ENCODE measurements around the gene TNC.

Gene TNC

GRCh38 chr9:115068031-115068430, 49.9 kb downstream of the TNC start:
- Histone ChIP-seq H3K27ac (no peak overlapping the region), H3K4me3 (no peak overlapping the region)

DNA sequence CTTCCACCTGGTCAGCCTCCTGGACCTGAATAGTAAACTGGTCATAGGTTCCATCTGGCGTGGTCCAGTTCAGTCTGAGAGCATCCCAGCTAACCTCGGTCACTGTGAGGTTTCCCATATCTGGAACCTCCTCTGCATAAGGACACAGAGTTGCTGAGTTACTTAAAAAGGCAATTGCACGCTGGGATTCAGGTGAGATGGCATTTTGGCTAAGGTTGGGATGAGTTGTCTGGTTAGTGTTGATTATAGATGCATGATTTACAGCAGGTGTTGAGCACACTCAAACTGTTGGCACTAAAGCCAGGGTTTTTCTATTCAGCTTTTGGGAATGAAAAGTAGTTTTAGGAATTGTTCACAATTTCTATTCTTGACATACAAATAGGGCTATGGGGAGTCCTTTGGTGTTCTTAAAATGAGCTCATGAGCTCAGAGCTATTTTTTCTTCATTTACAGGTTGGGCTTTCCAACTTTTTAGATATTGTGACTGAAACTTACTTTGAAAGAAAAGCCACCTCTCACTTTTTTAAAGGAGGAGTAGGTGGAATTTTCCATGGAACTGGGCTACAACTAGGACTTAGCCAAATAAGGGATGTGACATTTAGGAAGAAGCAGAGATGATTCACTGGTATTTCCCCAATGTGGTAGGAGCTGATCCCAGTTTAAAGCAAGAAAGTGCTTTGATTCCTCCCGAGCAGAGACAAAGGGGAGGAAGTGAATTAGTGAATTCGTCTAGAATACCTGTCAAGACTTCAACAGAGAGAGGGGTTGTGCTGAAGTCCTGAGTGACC, 54.7 kb downstream of the TNC start:
- Histone ChIP-seq H3K4me3 (no peak overlapping the region), H3K27ac (peak overlapping the region in 5 of 21 experiments; percentile 8 to 60 (median 45))

GRCh38 chr9:115058684-115059315, 59.2 kb downstream of the TNC start:
- H3K4me3 ChIP-seq = no peak overlapping the region
- peak overlapping the region in 1 of 21 experiments; percentile 20 for H3K27ac ChIP-seq

- Histone ChIP-seq H3K27ac (no peak overlapping the region), H3K4me3 (no peak overlapping the region)
Measured at GRCh38 chr9:115058175-115058574, 59.8 kb downstream of the TNC start.

- no peak overlapping the region for H3K27ac ChIP-seq
- H3K4me3 ChIP-seq = no peak overlapping the region
Measured at GRCh38 chr9:115057559-115057958, 60.4 kb downstream of the TNC start.

GRCh38 chr9:115050002-115050490, 67.9 kb downstream of the TNC start:
- Histone ChIP-seq H3K27ac (no peak overlapping the region), H3K4me3 (no peak overlapping the region)

GRCh38 chr9:115046824-115047223, 71.1 kb downstream of the TNC start:
- no peak overlapping the region for H3K27ac ChIP-seq
- H3K4me3 ChIP-seq = no peak overlapping the region

DNA sequence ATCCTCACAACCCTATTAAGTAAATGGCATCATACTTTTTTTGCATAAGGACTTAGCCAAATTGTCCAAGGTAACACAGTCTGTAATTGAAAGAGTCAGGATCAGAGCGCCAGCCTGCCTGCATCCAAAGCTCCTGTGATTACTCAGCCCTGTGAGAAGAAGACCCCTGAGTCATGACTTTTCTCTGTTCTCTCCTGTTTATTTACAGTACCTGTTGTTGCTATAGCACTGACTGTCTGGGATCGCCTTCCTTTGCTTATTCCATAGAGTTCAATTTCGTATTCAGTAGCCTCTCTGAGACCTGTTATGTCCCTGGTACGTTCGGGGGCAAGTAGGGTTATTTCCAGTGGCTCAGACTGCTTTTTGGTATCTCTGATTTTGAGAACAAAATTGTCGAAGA, 71.8 kb downstream of the TNC start:
- Histone ChIP-seq H3K27ac (no peak overlapping the region), H3K4me3 (no peak overlapping the region)

DNA sequence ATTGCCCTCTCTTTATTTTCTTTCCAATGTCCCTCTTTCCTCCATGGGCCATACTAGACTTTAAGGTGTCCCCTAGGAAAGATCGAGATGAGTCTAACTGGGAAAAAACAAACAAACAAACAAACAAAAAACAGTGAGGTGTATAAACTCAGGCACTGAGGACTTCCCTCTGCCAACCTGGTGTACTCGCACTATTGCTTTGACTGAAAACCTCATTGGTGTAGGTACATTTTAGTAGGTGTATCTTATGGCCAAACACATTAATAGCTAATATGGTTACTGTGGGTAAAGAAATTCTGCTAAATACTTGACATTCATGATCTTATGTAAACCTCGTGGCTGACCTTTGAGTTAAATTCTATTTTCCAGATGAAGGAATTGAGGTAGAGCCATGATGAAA, 74.3 kb downstream of the TNC start:
- Histone ChIP-seq H3K4me3 (no peak overlapping the region), H3K27ac (peak overlapping the region in 1 of 21 experiments; percentile 26)

DNA sequence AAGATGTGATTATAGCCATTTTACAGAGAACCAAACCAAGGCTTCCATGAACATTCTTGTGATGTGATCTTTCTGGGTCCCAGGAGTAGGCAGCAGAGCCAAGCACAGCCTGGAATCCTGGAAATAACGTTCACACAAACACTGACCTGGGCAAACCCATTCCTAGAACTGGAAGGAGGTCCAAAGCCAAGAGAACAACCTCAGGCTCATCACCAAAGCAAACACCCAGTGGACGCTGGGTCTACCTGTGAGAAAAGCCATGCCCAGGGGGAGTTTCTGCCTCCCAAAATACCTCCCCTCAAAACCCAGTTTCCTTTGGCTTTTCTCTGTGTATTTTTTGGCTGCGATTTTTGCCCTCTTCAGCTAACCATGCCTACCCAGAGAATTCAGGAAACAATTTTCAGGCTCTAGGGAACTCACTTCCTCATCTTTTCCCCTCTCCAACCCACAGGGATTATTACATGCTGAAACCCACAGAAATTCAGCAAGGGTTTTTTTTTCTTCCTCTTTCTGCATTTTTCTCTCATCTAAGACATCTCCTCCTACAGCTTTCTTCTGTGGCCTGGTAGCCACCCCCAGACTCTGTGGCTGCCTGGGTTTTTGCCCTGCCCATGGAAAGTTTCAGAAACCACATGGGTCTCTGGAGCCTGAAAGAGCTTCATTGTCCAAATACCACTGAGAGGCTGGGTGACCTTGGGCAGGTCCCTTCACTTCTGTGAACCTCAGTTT, 75.0 kb downstream of the TNC start:
- Histone ChIP-seq H3K27ac (peak overlapping the region in 4 of 21 experiments; percentile 12 to 29 (median 18)), H3K4me3 (no peak overlapping the region)

GRCh38 chr9:115039516-115040120, 78.3 kb downstream of the TNC start:
- H3K27ac ChIP-seq = no peak overlapping the region
- H3K4me3 ChIP-seq = no peak overlapping the region

- no peak overlapping the region for H3K27ac ChIP-seq
- no peak overlapping the region for H3K4me3 ChIP-seq
Measured at GRCh38 chr9:115038178-115038577, 79.8 kb downstream of the TNC start.

- Histone ChIP-seq H3K27ac (peak overlapping the region in 3 of 21 experiments; percentile 27 to 45 (median 33)), H3K4me3 (no peak overlapping the region)
Measured at GRCh38 chr9:115036691-115037090, 81.3 kb downstream of the TNC start.

DNA sequence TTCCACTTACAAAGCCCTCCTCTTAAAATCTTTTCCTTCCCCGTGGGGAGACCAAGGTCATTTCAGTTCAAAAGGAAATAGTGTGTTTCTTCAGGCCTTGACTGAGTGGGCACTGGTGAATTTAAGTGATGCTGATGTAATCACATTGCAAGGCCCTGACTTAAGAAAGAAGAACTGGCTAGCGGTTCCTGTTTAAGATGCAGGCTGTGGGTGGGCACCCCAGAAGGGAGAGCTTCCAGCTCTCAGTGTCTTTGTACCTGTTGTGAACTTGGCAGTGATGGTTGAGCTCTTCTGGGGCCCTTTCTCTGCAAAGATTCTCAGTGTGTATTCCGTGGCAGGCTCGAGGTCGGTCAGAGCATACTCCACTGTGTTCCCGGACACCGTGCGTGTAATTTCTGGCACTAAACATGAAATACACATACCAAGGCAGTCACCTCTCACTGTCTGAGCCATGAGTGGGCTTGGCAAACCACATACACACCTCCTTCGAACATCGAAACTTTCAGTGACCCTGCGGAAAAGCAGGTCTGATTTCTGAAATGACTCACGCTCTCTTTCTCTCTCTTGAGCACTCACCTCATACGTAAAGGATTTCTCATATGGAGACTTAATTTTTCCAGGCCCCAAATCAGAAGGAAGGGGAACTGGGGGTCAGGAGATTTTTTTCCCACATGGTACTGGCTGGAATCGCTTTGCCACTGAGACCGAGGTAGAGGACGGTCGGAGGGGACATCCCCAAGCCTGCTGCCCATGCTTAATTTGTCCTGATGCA, 81.9 kb downstream of the TNC start:
- Histone ChIP-seq H3K4me3 (no peak overlapping the region), H3K27ac (peak overlapping the region in 7 of 21 experiments; percentile 3 to 49 (median 27))

DNA sequence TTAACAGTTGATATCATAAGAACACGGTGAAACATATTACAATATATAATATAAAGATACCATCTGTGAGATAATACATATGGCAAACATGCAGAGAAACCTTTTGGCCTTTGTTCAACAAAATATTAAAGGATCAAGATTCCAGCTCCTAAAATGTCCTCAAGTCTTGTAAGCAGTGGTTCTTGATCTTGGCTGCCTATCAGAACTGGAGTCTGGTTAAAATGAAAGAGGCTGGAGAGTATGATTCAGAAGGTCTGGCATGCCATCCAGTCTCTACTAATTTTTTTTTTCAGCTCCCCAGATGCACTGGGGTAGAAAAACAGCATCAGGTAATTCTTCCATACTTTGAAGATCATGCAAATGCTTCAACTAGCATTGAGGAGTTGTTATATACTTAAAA, 83.2 kb downstream of the TNC start:
- peak overlapping the region in 2 of 21 experiments; percentile 43 to 45 for H3K27ac ChIP-seq
- no peak overlapping the region for H3K4me3 ChIP-seq

GRCh38 chr9:115033800-115034199, 84.2 kb downstream of the TNC start:
- Histone ChIP-seq H3K4me3 (no peak overlapping the region), H3K27ac (peak overlapping the region in 2 of 21 experiments; percentile 6 to 34)

- H3K27ac ChIP-seq = no peak overlapping the region
- H3K4me3 ChIP-seq = no peak overlapping the region
Measured at GRCh38 chr9:115032296-115032695, 85.7 kb downstream of the TNC start.

GRCh38 chr9:115030006-115030405, 88.0 kb downstream of the TNC start:
- no peak overlapping the region for H3K27ac ChIP-seq
- H3K4me3 ChIP-seq = no peak overlapping the region

- Histone ChIP-seq H3K27ac (no peak overlapping the region), H3K4me3 (no peak overlapping the region)
Measured at GRCh38 chr9:115025721-115026120, 92.2 kb downstream of the TNC start.
